ENCODE measurements around the gene SALL1.

Gene SALL1

GRCh38 chr16:51141541-51141940 lies 9.5 kb downstream of the SALL1 start:
- DNase-seq (ENCODE audit: low read depth, low spot score): no peak

DNA sequence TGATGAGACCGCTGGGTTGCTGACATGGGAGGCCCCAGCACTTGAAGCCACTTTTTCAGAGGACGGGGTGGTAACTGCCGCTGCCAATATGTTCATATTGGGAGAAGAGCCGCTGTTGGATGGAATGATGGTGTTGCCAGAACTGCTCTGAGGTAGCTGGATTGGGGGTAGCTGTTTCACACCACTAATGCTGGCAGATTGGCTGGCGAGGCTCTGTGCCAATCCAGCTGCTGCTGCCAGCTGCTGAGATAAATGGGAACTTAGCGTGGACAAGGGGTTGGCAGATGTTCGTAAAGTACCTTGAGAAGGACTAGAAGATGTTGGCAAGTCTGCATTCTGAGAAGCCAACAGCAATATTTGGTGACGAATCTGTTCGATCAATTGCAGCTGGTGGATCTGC lies 10.0 kb downstream of the SALL1 start:
- DNase-seq (ENCODE audit: low read depth, low spot score): no peak

DNA sequence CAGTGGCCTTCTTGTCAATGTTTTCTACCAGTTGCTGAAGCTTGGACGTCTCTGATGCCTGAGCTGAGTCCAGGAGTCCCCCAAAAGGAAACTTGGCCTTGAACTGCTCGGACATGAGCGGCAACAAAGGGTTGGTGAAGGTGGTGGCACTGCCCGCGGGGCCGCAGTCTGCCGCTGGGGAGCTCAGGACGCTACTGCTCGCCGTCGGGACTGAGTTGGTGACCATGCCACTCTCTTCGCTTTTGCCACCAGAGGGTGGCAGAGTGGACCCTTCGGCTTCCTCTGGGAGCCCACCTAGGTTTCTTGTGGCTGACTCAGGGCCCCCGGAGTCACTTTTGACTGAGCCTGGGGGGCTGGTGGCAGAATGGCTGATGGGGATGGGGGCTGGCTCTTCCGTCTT lies 11.0 kb downstream of the SALL1 start:
- DNase-seq (ENCODE audit: low read depth, low spot score): no peak

DNA sequence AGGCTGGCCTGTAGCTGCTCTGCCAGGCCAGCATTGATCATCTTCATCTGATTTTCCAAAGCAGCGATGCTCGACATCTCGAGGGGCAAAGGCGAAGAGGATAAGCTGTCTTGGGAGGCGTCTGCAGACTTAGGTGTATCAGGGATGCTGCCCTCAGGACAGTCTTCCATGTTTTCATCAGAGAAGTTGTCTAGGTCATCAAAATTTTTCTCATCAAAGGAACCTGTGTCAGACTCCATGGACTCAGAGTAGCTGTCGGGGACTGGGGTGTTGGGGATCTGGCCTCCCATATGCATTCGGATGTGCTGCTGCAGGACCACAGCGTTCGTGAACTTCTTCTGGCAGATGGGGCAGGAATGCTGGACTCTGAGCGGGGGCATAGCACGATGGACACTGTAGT lies 11.5 kb downstream of the SALL1 start:
- no peak for DNase-seq (ENCODE audit: low read depth, low spot score)

DNA sequence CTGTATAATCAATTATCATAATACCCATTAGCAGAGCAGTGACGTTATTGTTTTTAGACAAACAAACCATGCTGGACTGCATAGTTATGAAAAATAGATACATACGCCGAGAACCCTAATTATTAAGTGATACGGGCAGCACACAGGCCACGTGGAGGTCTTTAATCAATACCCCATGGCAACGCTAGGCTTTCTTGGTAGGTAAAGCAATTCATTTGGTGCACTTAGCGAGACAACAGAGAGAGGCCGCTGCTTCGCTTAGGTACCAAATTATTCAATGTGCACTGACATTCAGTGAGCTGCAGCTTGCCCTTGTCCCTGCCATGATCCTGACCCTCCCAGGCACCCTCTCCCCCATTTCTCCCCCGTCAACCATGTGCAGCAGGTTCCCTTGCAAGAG lies 12.9 kb downstream of the SALL1 start:
- DNase-seq (ENCODE audit: low read depth, low spot score): no peak

- no peak for DNase-seq (ENCODE audit: low read depth, low spot score)
Measured at GRCh38 chr16:51137097-51137496, 14.0 kb downstream of the SALL1 start.

DNA sequence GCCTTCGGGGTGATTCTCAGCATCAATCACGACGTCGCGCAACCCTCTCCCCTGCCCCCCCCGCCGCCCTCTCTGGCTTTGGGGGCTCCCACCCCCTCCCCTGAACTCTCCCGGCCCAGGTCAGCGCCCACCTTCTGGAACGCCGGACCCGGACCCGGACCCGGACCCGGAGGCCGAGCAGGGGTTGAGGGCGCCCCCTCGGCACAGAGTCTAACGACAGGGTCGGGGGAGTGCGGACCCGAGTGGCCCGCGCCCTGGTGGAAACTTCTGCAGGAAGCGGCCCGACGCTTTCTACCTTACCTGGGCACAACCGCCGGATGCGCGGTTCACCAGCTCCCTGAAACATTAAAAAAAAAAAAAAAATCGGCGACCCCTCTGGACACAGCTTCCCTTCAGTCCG lies 16.2 kb downstream of the SALL1 start:
- DNase-seq (ENCODE audit: low read depth, low spot score): no peak

GRCh38 chr16:51134269-51134812 lies 16.7 kb downstream of the SALL1 start:
- DNase-seq (ENCODE audit: low read depth, low spot score): no peak

- no peak for DNase-seq (ENCODE audit: low read depth, low spot score)
Measured at GRCh38 chr16:51133688-51134087, 17.4 kb downstream of the SALL1 start.

- DNase-seq (ENCODE audit: low read depth, low spot score): no peak
Measured at GRCh38 chr16:51133183-51133582, 17.9 kb downstream of the SALL1 start.

DNA sequence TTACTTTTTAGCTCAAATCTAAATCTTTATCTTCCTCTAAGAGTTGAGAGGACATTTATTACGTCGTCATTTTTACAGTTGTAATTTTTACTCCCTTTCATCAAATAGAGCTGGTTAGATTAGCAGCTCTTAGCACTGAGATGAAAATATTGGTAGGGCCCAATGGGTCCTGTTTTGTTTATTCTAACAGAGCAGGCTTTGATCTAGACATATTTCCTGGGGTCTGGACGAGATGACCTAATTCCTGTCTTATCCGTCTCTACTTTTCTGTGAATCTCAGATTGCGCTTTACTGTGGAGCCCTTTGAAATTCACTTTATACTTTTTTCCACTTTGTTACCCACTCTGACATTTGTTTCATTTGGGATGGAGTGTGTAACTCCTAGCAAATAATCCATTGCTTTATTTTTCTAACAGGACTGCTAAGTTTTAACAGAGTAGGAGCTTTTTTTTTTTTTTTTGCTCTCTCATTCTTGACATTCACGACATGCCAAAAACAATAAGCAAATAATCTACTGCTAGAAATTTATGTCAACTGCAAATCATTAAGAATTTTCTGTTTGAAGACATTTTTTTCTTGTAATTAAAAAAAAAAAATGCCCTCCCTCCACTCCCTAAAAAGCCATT lies 18.5 kb downstream of the SALL1 start:
- no peak for DNase-seq (ENCODE audit: low read depth, low spot score)

GRCh38 chr16:51131619-51132018 lies 19.5 kb downstream of the SALL1 start:
- no peak for DNase-seq (ENCODE audit: low read depth, low spot score)

- DNase-seq (ENCODE audit: low read depth, low spot score): no peak
Measured at GRCh38 chr16:51129105-51129504, 22.0 kb downstream of the SALL1 start.

- no peak for DNase-seq (ENCODE audit: low read depth, low spot score)
Measured at GRCh38 chr16:51125992-51126391, 25.1 kb downstream of the SALL1 start.

GRCh38 chr16:51124896-51125295 lies 26.2 kb downstream of the SALL1 start:
- DNase-seq (ENCODE audit: low read depth, low spot score): no peak

- no peak for DNase-seq (ENCODE audit: low read depth, low spot score)
Measured at GRCh38 chr16:51121850-51122249, 29.2 kb downstream of the SALL1 start.

DNA sequence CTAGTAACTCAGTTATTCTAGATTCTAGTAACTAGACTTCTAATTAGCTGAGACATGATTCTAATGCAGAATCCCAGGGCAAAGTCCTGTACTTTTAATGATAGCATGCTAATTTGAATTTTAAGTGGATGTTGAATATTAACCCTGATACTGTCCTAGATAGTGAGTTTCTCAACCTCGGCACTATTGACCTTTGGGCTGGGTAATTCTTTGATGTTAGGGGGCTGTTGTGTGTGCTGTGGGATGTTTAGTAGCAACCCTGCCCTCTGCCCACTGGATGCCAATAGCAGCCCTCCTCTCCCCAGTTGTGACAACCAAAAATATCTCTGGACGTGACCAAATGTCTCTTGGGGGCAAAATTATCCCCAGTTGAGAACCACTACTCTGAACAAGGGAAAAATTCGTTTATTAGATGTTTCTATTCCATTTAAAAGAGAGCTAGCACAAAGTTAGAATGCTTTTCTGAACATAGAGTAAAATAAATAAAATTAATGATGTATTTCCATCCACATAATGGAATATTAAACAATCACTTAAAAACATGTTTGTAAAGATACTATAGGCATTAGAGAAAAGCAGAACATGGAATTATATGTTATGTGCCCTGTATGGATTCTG lies 30.2 kb downstream of the SALL1 start:
- DNase-seq (ENCODE audit: low read depth, low spot score): no peak

GRCh38 chr16:51119973-51120729 lies 30.9 kb downstream of the SALL1 start:
- DNase-seq (ENCODE audit: low read depth, low spot score): no peak

GRCh38 chr16:51119556-51119955 lies 31.5 kb downstream of the SALL1 start:
- no peak for DNase-seq (ENCODE audit: low read depth, low spot score)

GRCh38 chr16:51116353-51116752 lies 34.7 kb downstream of the SALL1 start:
- DNase-seq (ENCODE audit: low read depth, low spot score): no peak

- DNase-seq (ENCODE audit: low read depth, low spot score): no peak
Measured at GRCh38 chr16:51114382-51114781, 36.7 kb downstream of the SALL1 start.

DNA sequence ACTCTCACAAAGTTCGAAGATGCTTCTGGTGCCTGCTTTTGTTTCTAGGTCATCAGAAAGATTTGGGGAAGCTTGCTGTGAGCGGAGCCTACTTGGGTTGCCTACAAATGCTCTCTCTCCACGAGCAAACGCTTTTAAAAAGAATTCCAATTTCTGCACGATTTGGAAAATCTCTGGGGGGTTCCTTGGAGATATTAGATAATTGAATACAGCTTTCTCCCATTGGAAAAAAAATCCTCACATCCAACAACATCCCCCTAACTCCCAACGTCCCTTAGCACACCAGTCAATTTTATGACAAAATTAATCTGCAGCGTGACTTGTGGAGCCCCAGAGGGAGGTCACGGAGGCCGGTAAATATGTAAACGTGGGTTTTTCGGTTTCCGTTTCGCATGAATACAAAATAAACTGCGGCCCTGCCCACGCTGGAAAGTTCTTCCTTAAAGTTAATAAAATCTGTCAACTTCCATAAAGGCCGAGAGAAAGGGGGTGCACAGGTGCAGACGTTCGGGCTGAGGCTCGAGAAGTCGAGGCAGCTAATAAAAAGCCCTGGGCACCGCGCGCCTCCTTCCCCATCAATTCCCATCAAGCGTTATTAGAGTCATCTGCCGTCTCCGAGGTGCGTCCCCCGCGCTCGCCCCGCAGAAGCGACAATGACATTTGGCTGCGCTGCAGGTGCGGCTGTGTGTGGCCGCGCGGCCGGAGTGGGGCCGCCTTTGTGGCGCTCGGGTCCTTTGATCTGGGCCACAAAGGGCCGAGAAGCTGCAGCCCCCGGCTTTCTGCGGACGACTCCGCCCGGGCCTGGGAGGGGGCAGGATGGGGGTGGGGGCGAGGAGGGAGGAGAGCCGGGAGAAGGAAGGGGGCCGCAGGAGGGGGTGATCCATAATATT lies 37.6 kb downstream of the SALL1 start:
- DNase-seq (ENCODE audit: low read depth, low spot score): no peak

All from activated naive CD8-positive, alpha-beta T cell treated with anti-CD3 and anti-CD28 coated beads, Interleukin-2, amount 50 U/mL, for 16 hours (primary cell).